ENCODE measurements around the gene KIF16B.
"Not testable (repeated sequence)": the region's sequence is repeated elsewhere in the genome, so short reads cannot be mapped to it uniquely, and the experiment has no call there.

Gene KIF16B

DNA sequence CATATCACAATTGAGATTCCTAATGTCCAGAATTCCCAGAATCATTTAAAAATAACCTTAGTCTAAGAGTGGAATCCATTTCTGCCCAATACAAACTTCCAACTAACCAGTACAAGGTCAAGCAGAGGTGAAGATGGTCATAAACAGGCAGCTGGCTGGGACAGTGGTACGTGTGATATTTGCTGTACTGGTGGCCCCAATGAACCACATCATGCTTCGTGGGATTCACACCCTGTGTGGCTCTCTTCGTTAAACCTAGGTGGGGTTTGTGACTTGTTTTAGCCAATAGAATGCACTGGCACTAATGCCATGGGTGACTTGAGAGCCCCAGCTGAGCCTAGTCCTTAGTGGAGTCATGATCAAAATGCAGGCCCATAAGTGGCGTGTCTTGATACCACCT, 286.6 kb downstream of the KIF16B start:
- no peak for DNase-seq

DNA sequence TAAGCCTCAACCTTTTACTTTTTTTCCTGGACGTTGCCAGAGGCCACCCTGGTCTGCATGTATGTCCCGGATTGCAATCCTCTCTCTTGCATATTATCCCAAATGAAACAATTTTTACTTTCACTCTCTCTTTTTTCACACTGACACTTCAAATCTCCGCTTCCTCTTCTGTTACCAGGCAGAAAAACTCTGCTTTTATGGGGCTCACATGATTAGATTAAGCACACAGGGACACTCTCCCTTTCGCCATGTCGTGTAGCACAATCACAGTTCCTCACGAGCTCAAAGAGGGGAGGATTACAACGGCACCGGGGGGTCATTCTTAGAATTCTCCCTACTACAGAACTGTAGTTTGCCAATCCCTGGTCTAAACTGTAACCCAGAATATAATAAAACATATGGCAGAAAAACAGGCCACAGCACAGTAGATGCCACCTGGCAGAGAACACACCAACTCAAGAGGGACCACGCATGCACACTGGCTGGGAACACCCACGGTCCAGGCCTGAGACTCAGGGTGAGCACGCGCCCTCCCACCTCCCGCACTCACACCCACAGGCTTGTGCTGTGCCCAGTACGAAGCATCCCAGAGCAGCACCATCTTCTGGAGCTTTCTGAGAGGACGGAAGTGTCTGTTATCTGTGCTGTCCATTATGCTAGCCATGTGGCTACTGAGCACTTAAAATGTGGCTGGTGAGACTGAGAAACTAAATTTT, 288.7 kb downstream of the KIF16B start:
- DNase-seq: no peak

DNA sequence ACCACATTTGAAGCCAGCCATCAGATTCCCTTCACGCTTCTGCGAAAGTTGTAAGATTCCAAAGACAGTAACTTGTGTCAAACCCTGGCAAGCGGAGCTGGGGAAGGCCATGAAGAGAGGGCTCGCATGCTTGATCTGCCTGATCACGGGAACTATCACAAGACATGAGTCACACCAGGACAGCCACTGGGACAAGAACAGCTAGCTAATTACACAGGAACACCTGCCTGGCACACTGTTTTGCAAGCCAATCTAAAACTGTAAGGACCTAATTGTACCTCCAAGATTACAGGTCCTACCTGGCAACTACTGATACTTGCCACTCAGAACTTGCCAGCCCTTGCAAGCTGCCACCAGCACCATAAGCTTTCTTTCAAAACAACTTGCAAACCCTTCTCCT, 289.3 kb downstream of the KIF16B start:
- DNase-seq: no peak

DNA sequence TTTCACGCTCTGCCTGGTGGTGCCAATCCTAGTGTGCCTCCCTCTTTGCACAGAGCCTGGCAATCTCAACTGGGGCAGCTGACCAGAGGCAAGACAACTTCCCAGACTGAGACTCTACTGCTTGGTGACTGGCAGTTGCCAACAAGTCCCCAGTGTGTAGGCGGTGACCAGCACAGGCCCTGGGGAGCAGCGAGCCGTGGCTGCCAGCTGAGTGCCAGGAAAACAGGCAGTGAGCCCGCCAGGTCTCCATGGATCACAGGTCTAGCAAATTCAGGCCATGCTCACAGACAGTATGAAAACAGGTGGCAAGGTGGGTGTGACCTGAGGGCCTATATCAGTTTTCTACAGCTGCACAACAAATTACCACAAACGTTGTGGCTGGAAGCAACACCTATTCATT, 289.9 kb downstream of the KIF16B start:
- DNase-seq: no peak

DNA sequence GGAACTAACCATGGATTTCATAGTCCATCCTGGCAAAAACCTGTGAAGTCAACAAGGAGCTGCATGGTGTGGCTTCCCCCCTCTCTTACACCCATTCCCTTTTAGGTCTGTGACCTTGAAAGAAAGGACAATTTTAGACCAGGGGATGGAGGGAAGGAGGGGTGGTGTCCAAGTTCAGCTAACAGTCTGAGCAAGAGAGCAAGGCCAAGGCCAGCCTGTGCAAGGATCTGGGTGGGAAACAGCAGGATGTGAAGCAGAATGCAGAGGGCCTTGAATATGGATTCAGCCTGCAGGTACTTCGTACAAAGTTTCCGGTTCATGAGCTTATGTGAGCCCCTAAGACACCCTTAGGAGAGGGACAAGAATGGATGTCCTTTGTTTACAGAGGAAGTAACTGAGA, 293.0 kb downstream of the KIF16B start:
- DNase-seq: no peak

DNA sequence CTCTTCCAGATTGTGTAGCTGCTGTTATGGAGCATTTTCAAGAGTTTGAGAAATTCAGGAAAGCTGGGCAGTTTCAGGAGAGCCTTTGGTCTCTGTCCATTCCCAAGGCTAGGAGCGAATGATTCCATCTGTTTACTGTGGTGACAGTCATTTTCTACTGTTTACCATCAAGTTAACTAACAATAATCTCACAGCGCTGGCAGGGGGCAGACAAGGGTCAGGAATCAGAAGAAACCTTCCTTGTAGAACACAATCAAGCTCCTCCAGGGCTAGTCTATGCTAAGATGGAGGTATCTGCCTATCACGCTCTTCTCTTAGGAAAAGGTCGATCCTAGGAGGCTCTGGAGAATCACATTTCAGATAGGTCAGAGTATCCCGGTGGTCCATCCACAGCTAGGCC, 293.9 kb downstream of the KIF16B start:
- DNase-seq: no peak

DNA sequence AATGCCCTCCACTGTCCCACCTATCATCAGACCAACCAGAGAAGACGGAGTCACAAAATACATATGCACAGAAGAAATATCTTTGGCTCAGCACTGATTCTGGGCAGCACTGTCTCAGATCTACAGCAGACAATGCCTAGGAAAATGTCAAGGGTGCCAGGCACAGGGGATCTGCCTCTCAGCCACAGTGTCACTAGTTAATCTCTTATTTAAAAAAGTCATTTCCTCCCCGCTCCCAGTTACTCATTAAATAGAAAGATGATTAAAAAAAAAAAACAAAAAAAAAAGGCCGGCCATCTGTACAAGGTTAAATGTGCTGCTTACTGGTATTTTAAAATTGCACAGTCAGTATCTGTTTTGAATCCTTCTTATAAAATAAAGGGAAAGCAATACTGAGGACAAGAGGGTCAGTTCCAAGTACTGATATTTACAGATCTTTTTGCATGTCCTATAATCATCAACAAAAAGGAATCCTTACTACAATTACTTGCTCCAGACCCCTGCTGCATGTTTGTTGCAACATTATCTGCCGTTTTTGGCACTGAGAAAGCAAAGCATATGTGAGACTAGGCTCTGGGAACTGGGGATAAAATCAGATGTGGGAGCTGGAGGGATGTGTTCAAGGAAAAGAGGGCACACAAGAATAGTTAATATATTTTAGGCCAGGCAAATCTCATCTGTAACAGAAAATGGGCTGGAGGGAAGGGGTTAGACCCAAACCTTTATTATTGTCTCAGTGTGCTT, 299.3 kb downstream of the KIF16B start:
- DNase-seq: no peak

DNA sequence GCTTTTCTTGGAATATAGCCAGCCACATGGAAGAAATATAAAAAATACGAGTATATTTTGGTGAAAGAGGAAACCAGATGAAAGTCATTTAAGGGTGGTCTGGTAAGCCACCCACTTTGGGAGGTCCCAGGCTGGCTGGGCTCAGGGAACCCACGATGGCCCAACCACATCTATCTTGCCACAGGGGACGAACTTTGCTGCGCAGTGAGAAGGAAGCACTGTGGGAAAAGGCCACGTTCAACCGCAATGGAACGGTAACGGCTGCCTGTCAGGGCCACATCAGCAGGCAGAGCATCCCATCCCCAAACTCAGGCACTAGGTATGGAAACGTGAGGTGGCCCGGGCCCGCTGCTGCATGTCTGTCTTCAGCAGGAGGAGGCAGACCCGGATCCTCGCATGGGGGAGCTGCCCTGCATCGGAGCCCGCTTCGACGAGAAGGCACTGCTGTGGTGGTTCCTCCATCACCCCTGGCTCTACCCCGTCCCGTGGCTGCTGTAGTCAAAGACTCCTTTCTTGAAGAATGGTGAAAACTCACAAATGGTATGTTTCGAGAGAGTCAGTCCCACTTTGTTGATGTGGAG, 300.4 kb downstream of the KIF16B start:
- no peak for DNase-seq

DNA sequence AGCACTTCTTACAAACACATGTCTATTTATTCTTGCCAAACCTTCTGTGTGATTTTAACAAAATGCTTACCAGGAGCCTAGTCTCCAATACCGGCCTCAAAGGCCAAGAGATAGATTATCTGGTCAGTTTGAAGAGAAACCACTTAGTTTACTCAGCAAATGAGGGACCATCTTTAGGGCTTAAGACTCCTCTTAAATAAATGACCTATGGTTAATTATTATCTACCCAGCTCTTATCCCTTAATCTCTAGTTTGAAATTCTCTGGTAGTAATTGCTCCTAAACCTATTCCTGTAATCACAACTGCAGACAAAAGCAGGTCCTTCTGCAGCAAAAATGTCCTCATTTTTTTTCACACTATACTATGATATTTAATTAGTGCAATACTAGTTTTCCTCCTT, 301.8 kb downstream of the KIF16B start:
- DNase-seq: no peak

DNA sequence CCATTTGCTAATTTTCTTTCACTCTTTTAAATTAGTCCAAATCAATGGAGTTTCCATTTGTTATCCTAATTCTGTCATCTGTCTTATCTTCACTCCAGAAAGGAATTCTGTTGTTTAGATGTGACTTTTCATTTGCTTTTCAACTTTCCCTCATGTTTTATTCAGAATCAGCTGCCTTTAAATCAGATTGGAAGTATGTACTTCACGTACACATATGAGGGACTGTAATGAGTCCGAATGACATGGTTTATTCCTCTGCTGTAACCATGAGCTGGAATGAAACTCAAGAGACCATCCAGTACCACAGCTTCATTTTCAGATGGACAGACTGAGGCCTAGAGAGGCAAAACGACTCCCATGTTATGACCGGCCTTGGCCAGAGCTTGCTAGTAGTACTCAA, 302.3 kb downstream of the KIF16B start:
- no peak for DNase-seq

DNA sequence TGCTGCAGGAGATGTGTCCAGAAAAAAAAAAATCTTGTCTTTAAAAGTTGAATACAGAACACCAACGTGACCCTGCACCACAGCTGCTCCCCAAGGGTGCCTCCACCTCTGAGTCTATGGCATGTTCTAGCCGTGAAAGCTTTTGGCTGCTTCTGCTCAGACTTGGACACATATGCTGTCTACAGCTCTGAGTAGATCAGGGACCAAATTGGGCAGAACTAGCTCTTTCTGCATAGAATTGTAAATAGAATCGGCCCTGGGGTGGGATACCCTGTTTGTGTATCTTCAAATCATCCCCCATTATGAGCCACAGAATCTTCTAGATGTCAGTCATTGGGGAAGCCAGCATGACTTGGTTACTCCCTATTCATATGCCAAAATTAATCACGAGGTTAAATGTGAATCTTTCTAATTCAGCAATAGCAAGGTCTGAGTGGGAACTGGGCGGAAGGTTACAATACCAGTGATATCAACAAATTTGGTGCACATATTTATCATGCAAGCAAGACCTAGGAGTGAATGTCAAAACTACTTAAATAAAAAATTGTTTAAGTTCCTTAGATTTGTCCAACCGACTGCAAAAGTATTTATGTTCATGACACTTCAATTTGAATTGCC, 302.8 kb downstream of the KIF16B start:
- no peak for DNase-seq

DNA sequence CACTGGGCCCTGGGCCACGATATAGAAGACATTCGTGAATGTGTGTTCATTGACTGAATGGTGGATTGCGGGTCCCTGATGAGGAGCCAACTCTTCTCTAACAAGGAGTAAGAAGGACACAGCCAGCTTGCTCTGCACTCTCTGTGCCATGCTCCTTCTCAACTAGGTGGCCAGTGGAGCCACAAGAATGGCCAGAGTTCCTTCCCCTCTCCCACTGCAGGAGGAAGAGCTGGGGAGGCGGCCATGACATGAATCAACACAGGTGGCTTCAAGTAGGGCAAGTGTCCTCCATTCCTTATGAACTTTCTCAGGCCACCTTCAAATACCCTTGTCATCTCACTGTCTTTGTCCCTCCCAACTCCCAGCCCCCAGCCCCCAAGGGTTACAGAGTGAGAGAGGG, 305.7 kb downstream of the KIF16B start:
- DNase-seq: no peak

DNA sequence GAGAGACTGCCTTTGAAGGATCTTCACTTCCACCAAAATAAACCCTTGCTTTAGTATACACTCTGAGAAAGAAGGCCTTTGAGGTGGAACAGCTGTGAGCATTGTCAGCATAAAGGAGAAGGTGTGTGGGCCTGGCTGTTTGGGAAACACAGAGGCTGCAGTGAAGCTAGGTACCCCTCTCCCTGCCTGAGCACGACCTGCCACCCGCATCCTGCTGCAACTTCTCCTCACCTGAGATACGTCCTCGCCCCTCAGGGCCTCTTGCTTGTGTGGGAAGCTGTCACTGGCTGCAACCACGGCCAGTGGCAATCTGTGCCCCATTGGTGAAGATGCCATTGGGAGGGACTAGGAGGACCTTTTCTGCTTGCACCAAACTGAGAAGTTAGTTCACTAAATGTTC, 307.9 kb downstream of the KIF16B start:
- no peak for DNase-seq

DNA sequence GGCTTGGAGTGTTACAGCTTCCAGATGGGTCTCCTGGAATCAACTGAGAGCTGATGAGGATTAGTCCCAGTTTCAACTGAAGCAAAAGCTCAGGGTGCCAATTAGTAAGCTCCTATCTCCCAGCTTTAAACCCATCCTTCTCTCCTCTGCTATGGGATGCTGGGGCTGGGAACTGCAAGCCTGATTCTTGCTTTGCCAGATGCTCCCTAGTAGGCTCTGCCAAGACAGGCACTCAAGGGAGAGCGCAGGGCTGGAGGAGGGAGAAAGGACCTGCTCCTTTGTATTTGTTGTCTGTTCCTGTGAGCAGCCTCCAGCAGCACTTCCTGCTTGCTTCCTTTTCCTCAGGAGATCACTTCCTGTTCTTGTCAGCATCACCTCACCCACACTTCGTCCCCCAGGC, 309.7 kb downstream of the KIF16B start:
- no peak for DNase-seq

DNA sequence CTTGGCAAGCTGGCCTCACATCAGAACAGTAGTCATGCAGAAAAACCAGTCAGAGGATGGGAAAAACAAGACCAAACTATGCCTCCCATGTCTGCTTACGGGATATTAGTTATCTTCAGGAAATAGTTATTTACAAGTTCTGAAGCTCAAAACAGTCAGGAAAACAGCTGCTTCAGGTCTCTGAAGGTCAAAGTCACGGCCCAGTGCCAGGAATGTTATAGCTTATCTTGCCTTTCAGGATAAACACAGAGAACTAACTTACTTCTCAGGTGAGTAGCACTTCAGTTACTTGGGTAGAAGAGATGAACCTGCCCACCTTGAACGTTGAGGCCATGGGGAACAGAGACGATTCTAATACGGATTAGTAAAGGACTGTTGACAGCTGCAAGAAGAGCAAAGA, 310.7 kb downstream of the KIF16B start:
- DNase-seq: no peak

DNA sequence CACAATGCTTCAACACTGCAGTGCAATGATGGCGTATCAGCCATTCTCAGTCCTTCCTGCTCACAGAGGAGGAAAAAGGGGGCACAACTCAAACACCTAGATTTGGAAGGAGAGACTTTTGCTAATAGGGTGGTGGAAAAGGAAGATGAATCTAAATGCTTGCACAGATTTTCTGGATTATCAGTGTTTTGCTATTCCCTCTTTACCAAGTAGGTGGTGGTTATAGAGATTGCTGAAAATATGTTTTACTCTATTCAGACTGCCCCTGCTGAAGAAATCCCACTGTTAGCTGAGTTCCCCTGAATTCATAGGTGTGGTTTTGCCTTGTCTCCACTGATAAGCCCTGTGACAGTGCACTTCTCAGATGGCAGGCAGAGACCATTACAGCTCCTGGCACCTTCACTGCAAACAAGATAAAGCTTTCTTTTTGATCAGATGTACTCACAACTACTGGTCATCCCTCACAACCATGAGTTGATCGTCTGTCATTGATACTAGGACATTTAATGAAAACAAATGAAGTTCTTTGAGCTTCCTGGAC, 311.4 kb downstream of the KIF16B start:
- no peak for DNase-seq

DNA sequence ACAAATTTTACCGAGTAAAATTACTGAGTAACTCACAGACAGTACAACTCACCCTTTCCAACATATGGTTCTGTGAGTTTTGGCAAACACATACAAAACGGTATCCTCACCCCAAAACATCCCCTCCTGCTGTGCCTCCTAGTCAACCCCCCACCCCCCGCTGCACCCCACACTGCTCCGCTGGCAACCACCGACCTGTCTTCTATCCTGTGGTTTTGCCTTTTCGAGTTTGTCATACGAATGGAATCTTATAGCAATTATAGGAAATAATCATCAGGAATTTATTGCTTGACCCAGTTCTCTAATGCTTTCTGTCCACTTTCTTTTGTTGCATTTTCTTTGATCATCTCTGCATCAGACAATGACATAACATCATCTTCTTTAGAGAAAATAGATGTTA, 312.3 kb downstream of the KIF16B start:
- no peak for DNase-seq

DNA sequence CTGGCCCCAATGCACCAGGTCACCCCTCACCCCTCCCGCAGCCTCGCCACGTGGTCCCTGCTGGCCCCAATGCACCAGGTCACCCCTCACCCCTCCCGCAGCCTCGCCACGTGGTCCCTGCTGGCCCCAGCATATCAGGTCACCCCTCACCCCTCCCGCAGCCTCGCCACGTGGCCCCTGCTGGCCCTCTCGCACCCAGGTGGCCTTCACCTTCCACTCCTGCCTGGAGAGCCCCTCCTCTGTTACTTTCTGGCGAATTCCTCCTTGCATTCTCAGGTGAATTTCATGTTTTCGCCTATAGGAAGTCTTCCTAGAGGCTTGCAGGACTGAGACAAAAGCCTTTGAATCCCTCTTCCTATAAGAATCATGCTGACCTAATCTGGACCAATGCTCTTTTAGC, 313.1 kb downstream of the KIF16B start:
- not testable (repeated sequence) for DNase-seq

DNA sequence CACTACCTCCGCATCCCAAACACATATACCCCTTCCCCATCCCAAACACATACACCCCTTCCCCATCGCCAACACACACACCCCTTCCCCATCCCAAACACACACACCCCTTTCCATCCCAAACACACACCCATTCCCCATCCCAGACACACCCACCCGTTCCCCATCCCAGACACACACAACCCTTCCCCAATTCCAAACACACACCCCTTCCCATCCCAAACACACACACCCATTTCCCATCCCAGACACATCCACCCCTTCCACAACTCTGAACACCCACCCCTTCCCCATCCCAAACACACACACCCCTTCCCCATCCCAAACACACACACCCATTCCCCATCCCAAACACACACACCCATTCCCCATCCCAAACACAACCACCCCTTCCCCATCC, 314.5 kb downstream of the KIF16B start:
- DNase-seq: no peak

DNA sequence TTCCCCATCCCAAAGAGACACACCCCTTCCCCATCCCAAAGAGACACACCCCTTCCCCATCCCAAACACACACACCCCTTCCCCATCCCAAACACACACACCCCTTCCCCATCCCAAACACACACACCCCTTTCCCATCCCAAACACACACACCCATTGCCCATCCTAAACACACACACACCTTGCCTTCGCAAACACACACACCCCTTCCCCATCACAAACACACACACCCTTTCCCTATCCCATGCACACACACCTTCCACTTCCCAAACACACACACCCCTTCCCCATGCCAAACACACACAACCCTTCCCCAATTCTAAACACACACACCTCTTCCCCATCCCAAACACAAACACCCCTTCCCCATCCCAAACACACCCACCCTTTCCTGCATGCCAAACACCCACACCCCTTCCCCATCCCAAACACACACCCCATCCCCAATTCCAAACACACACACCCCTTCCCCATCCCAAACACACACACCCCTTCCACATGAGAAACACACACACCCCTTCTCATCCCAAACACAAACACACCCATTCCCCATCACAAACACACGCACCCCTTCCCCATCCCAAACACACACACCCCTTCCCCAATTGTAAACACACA, 315.3 kb downstream of the KIF16B start:
- no peak for DNase-seq

DNA sequence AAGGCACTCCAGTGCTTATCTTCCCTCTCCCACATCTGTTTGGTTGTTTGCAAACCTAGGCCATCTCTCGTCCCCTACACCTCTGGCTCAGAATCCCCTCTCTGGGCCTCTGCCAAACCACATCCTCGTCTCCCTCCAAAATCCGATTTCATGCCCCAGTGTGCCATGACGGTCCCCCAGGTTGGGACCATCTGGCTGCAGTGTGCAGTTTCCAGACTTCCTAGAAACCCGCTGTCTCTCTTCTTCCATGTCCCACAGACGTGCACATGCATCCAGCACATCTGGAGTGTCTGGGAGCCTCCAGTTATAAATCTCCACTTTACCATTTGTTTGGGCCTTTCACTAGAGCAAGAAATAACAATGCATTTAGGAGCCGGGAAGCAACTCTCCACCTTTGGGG, 316.2 kb downstream of the KIF16B start:
- DNase-seq: no peak

DNA sequence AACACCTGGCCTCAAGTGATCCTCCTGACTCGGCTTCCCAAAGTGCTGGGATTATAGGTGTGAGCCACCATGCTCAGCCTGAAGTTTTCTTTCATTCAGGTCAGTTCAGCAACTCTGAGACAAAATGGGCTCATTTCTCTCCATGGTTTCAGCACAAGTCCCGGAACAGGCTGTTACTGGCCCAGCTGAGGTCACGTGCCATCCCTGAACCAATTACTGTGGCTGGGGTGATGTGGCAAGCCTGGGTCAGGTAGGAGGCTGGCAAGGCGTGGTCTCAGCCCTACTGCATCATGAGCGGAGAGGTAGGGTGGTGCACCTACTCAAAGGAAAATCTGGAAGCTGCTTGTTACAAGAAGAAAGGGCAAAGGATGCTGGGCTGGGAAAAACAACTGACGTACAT, 326.4 kb downstream of the KIF16B start:
- no peak for DNase-seq

DNA sequence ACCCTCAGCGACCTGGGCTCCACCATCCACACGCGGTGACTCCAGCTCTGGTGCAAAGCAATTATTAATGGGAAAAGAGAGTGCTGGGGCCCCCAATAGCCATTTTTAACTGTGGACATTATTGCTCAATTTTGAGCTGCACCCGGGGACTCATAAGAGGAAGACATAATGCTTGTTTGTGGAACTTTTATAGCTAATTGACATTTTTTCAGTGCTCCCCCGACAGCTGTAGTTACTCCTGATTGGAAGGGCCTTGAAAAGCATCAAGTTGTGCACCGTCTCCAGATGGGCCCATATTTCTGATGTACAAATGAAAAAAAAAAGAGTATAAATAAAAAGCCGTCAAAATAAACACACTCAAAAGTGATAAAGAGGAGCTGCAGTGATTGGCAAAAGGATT, 327.0 kb downstream of the KIF16B start:
- DNase-seq: no peak
